Activated T-helper 1 cell treated with Interleukin-2 at 50 U/mL for 16 hours (primary cell): ENCODE data around the gene PMEPA1.

Experiments used
- DNase-seq: peaks from one replicate; pipeline ENCODE4 v3.0.0-alpha.2; 2020; ENCODE audit warnings: low read depth

The PMEPA1 gene

GRCh38 chr20:57711311-57711712 lies 1.5 kb upstream of the PMEPA1 start:
- no peak for DNase-seq

GRCh38 chr20:57710841-57711240 lies 1.0 kb upstream of the PMEPA1 start:
- no peak for DNase-seq

GRCh38 chr20:57708694-57709673 lies 831 bp downstream of the PMEPA1 start:
- DNase-seq = no peak

DNA sequence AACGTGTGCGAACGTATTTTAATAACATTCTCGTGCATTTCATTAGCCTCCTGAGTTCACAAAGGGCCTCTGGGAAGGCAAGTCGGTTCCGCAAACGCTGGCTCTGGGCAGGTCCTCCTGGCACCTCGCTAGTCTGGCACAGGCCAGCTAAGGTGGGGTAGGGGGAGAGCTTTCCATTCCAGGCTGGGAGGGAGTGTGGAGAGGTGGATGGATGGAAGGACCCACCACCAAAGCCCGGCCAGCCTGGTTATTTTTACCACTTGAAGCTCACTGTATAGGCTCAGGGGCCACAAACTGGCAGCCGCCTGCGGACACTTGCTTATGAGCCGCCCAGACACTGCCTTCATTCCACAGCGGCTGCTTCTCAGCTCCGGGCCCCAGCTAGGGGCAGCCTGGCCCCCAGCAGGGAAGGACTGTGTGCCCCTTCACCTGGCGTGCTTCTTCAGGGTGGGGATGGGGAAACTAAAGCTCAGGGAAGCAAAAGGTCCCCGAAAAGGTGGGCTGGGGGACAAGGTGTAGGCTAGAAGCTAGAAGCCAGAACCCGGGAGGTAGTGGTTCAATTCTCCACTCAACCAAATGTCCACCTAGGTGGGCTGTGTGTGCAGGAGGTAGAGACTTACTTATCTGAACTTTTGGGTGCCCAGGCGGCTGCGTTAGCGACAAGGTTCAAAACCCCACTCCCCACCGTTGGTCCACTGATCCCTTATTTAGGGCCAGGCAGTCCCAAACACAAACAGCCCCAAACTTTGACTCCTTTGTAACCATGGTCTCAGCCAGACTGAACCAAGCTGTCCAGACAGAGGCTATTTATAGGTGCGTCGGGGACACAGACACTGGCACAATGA lies 1.7 kb downstream of the PMEPA1 start:
- no peak for DNase-seq

DNA sequence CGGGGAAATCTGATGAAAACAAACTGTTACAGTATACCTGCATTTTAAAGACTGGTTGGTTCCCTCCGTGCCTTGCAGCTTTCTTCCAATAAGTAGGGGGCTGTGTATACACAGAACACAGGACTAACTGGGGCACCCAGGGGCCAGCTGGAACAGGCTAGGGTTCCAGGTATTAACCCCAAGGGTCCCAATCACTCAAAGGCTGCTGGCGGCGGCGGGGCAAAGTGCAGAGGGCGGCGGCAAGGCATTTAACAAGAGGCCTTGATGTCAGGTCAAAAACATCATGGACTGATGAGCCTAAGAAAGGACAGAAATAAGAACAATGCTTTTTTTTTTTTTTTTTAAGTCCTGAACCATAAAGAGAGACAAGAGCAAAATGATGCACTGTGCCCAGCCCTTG lies 2.5 kb downstream of the PMEPA1 start:
- DNase-seq = no peak

- DNase-seq = no peak
Observed at GRCh38 chr20:57705127-57705899, 4.5 kb downstream of the PMEPA1 start.

GRCh38 chr20:57704245-57704644 lies 5.6 kb downstream of the PMEPA1 start:
- DNase-seq = no peak

DNA sequence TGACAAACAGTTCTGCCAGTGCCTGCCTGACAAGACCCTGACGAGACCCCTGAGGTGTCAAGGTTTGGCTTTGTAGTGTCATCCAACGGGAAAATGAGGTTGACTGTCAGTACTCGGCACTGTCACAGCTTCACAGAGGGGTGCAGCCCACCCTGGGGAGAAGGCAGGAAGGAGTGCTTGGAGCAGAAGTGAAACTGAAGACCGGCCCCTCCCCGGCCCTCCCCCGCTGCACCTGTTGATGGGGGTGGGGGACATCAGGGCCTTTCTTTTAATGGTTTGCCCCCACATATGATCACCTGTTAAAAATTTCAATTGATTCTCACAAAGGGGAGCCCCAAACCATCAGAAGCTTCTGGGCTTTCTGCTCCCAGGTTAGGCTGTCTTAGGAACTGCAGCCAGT lies 6.8 kb downstream of the PMEPA1 start:
- DNase-seq = no peak

- DNase-seq = no peak
Observed at GRCh38 chr20:57702521-57702920, 7.3 kb downstream of the PMEPA1 start.

- DNase-seq = no peak
Observed at GRCh38 chr20:57702091-57702490, 7.7 kb downstream of the PMEPA1 start.

- DNase-seq = no peak
Observed at GRCh38 chr20:57701651-57702050, 8.2 kb downstream of the PMEPA1 start.

DNA sequence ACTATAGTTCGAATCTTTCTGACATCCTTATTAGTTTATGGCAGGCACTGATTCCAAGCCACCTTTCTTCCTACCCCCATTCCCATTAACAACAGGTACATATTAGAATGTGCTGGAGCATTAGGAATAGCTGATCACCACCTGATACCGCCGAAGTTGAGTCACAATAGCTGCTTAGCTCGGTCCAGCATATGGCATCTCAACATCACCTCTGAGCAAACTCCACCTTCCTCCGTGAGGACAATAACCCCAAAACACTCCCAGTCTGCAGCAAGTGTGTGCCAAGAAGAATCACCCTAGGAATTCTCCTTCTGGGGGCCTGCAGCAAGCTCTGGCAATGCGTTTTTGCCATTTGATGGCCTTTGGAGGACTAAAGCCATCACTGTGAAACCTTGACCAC lies 8.7 kb downstream of the PMEPA1 start:
- DNase-seq = no peak

GRCh38 chr20:57699395-57699794 lies 10.4 kb downstream of the PMEPA1 start:
- DNase-seq = no peak

- DNase-seq = no peak
Observed at GRCh38 chr20:57698867-57699275, 10.9 kb downstream of the PMEPA1 start.

- no peak for DNase-seq
Observed at GRCh38 chr20:57698116-57698866, 11.5 kb downstream of the PMEPA1 start.

GRCh38 chr20:57697543-57697942 lies 12.3 kb downstream of the PMEPA1 start:
- DNase-seq = no peak

GRCh38 chr20:57696401-57696961 lies 13.3 kb downstream of the PMEPA1 start:
- no peak for DNase-seq

GRCh38 chr20:57695940-57696339 lies 13.9 kb downstream of the PMEPA1 start:
- no peak for DNase-seq

DNA sequence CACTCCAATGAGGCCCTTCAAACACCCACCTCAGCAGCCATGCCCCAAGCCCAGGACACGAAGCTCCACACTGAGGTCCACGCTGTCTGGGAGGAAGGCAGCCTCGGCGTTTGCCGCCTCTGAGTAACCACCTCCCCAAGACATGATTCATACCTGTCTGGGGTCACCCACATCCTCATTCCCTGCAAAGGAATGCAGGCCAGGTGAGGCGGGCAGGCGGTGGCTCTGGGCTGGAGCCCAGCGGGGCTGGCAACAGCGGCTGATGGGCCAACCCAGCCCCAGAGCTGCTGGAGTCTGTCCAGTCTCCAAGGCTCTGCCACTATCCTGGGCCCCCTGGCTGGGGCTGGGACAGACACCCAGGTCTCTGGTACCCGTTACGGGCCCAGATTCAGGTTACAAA lies 14.8 kb downstream of the PMEPA1 start:
- DNase-seq = no peak

- DNase-seq = no peak
Observed at GRCh38 chr20:57694481-57694880, 15.3 kb downstream of the PMEPA1 start.

GRCh38 chr20:57693670-57694329 lies 16.0 kb downstream of the PMEPA1 start:
- DNase-seq = no peak
